Measurements from ENCODE around the gene OSTN.
"Not testable (repeated sequence)": the region's sequence is repeated elsewhere in the genome, so short reads cannot be mapped to it uniquely, and the experiment has no call there.

DNA sequence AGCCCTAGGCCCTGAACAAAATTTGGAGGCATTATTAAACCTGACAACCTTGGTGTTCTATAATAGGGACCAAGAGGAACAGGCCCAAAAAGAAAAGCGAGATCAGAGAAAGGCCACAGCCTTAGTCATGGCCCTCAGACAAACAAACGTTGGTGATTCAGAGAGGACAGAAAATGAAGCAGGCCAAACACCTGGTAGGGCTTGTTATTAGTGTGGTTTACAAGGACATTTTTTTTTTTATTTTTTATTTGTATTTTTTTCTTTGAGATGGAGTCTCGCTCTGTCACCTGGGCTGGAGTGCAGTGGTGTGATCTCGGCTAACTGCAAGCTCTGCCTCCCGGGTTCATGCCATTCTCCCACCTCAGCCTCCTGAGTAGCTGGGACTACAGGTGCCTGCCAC lies 10.8 kb upstream of the OSTN start:
- TF ChIP-seq, protein P1, sequence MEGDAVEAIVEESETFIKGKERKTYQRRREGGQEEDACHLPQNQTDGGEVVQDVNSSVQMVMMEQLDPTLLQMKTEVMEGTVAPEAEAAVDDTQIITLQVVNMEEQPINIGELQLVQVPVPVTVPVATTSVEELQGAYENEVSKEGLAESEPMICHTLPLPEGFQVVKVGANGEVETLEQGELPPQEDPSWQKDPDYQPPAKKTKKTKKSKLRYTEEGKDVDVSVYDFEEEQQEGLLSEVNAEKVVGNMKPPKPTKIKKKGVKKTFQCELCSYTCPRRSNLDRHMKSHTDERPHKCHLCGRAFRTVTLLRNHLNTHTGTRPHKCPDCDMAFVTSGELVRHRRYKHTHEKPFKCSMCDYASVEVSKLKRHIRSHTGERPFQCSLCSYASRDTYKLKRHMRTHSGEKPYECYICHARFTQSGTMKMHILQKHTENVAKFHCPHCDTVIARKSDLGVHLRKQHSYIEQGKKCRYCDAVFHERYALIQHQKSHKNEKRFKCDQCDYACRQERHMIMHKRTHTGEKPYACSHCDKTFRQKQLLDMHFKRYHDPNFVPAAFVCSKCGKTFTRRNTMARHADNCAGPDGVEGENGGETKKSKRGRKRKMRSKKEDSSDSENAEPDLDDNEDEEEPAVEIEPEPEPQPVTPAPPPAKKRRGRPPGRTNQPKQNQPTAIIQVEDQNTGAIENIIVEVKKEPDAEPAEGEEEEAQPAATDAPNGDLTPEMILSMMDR (conservative IDR thresholded peaks at IDR 0.05 in 1 of 2, IDR thresholded peaks at IDR 0.05 in 1 of 2; ENCODE audit: extremely low read depth in 1 of 2, insufficient read depth in 1 of 2, low read depth in 1 of 2, low read length in 2 of 2) = not testable (repeated sequence)
- TF ChIP-seq EZH2 (IDR thresholded peaks at IDR 0.05; ENCODE audit: borderline replicate concordance, low read length) = not testable (repeated sequence)

All from mammary epithelial cell (primary cell).